H9 (cell line): Measurements from ENCODE around the gene KANK2. TPM values are rescaled to one million over a fixed set of nuclear protein-coding genes. Genes with fewer than 3 reads are reported as not detected.

Source experiments
- DNase-seq: peaks from one replicate; pipeline ENCODE4 v3.0.0-alpha.2; 2017
- H2AFZ ChIP-seq: one replicate; pipeline ENCODE4 v1.6.1; 2013; ENCODE audit warnings: mild to moderate bottlenecking, low read length, control low read depth, moderate library complexity
- H2AK5ac ChIP-seq: 2 replicates; pipeline ENCODE4 v1.6.1; 2013; ENCODE audit warnings: low read length, control low read depth, mixed read lengths; ENCODE audit not compliant: insufficient read length
- H2BK120ac ChIP-seq: one replicate; pipeline ENCODE4 v1.6.1; 2013; ENCODE audit warnings: low read depth, mild to moderate bottlenecking, low read length, control low read depth, inconsistent platforms; ENCODE audit not compliant: poor library complexity, severe bottlenecking
- H2BK12ac ChIP-seq: 2 replicates; pipeline ENCODE4 v1.6.1; 2013; ENCODE audit warnings: low read length, control low read depth, mixed read lengths, low read depth; ENCODE audit not compliant: insufficient read length
- H2BK15ac ChIP-seq: 2 replicates; pipeline ENCODE4 v1.6.1; 2013; ENCODE audit warnings: low read depth, low read length, control low read depth
- H2BK20ac ChIP-seq: one replicate; pipeline ENCODE4 v1.6.1; 2013; ENCODE audit warnings: low read depth, mild to moderate bottlenecking, low read length, control low read depth, inconsistent platforms; ENCODE audit not compliant: poor library complexity, severe bottlenecking
- H2BK5ac ChIP-seq: 2 replicates; pipeline ENCODE4 v1.6.1; 2013; ENCODE audit warnings: low read length, control low read depth, mixed read lengths; ENCODE audit not compliant: insufficient read length
- H3K14ac ChIP-seq: 2 replicates; pipeline ENCODE4 v1.6.1; 2013; ENCODE audit warnings: low read length, control low read depth; ENCODE audit not compliant: insufficient read depth
- H3K18ac ChIP-seq: 2 replicates; pipeline ENCODE4 v1.6.1; 2013; ENCODE audit warnings: low read depth, mild to moderate bottlenecking, mixed read lengths, low read length, control low read depth; ENCODE audit not compliant: insufficient read length
- H3K23ac ChIP-seq: 2 replicates; pipeline ENCODE4 v1.6.1; 2013; ENCODE audit warnings: low read length, control low read depth, mixed read lengths, low read depth; ENCODE audit not compliant: insufficient read length
- H3K23me2 ChIP-seq: 2 replicates; pipeline ENCODE4 v1.6.1; 2013; ENCODE audit warnings: low read depth, mild to moderate bottlenecking, mixed read lengths, low read length, control low read depth; ENCODE audit not compliant: insufficient read length, poor library complexity, severe bottlenecking
- H3K27ac ChIP-seq: 2 replicates; pipeline ENCODE4 v1.5.1; 2013; ENCODE audit warnings: low read length, control low read depth, mixed read lengths, low read depth; ENCODE audit not compliant: insufficient read length
- H3K27me3 ChIP-seq: 2 replicates; pipeline ENCODE4 v1.6.1; 2013; ENCODE audit warnings: low read length, control low read depth, inconsistent platforms; ENCODE audit not compliant: insufficient read depth
- H3K4ac ChIP-seq: 2 replicates; pipeline ENCODE4 v1.6.1; 2013; ENCODE audit warnings: low read depth, mild to moderate bottlenecking, control low read depth, inconsistent platforms, low read length, moderate library complexity
- H3K4me1 ChIP-seq: 2 replicates; pipeline ENCODE4 v1.6.1; 2013; ENCODE audit warnings: low read length, control low read depth, inconsistent platforms; ENCODE audit not compliant: insufficient read depth
- H3K4me2 ChIP-seq: 2 replicates; pipeline ENCODE4 v1.6.1; 2013; ENCODE audit warnings: low read length, control low read depth, mixed read lengths; ENCODE audit not compliant: insufficient read length, insufficient read depth
- H3K56ac ChIP-seq: 2 replicates; pipeline ENCODE4 v1.6.1; 2013; ENCODE audit warnings: low read depth, mild to moderate bottlenecking, mixed read lengths, low read length, control low read depth; ENCODE audit not compliant: insufficient read length
- H3K79me1 ChIP-seq: 2 replicates; pipeline ENCODE4 v1.6.1; 2013; ENCODE audit warnings: low read depth, mild to moderate bottlenecking, moderate library complexity, low read length, control low read depth, inconsistent platforms; ENCODE audit not compliant: insufficient read depth, poor library complexity, severe bottlenecking
- H3K79me2 ChIP-seq: 2 replicates; pipeline ENCODE4 v1.6.1; 2013; ENCODE audit warnings: low read length, control low read depth, inconsistent platforms; ENCODE audit not compliant: insufficient read depth
- H3K9ac ChIP-seq: 2 replicates; pipeline ENCODE4 v1.6.1; 2013; ENCODE audit warnings: low read length, control low read depth, mixed read lengths; ENCODE audit not compliant: insufficient read length; ENCODE audit errors: extremely low read depth
- H3K9me3 ChIP-seq: one replicate; pipeline ENCODE4 v1.6.1; 2013; ENCODE audit warnings: low read depth, low read length, inconsistent platforms; ENCODE audit not compliant: control insufficient read depth
- H3T11ph ChIP-seq: one replicate; pipeline ENCODE4 v1.6.1; 2013; ENCODE audit warnings: mild to moderate bottlenecking, low read length, control low read depth, inconsistent platforms
- H4K20me1 ChIP-seq: one replicate; pipeline ENCODE4 v1.6.1; 2013; ENCODE audit not compliant: control insufficient read depth, insufficient read length, insufficient read depth
- H4K5ac ChIP-seq: 2 replicates; pipeline ENCODE4 v1.6.1; 2013; ENCODE audit warnings: low read depth, mild to moderate bottlenecking, mixed read lengths, low read length, control low read depth; ENCODE audit not compliant: insufficient read length
- H4K8ac ChIP-seq: replicated peaks from 2 replicates; pipeline ENCODE4 v1.6.1; 2013; ENCODE audit warnings: low read length, control low read depth, mixed read lengths, low read depth; ENCODE audit not compliant: insufficient read length
- H4K91ac ChIP-seq: 2 replicates; pipeline ENCODE4 v1.6.1; 2013; ENCODE audit warnings: low read depth, mild to moderate bottlenecking, moderate library complexity, mixed read lengths, low read length, control low read depth; ENCODE audit not compliant: insufficient read length
- H3K27ac Mint-ChIP-seq, 3 experiments: 2 replicates in 2 of 3; 3 replicates in 1 of 3; pipeline ENCODE4 v1.8.0; 2020 to 2021; ENCODE audit warnings: mixed read lengths in 3 of 3, mild to moderate bottlenecking in 1 of 3, moderate library complexity in 1 of 3
- H3K27me3 Mint-ChIP-seq: 2 replicates; pipeline ENCODE4 v1.8.0; 2021; ENCODE audit warnings: low read depth, mild to moderate bottlenecking, moderate library complexity, mixed read lengths
- H3K36me3 Mint-ChIP-seq, 3 experiments: 2 replicates in 2 of 3; 3 replicates in 1 of 3; pipeline ENCODE4 v1.8.0; 2020 to 2021; ENCODE audit warnings: low read depth in 3 of 3, mixed read lengths in 3 of 3; ENCODE audit not compliant: insufficient read depth in 1 of 3
- H3K4me1 Mint-ChIP-seq, 2 experiments: 2 replicates each; pipeline ENCODE4 v1.8.0; 2020; ENCODE audit warnings: mixed read lengths in 2 of 2
- H3K4me3 Mint-ChIP-seq, 2 experiments: 2 replicates in 1 of 2; 3 replicates in 1 of 2; pipeline ENCODE4 v1.8.0; 2020 to 2021; ENCODE audit warnings: mild to moderate bottlenecking in 2 of 2, mixed read lengths in 2 of 2, moderate library complexity in 1 of 2
- H3K9me3 Mint-ChIP-seq, 2 experiments: 2 replicates in 1 of 2; 3 replicates in 1 of 2; pipeline ENCODE4 v1.8.0; 2020; ENCODE audit warnings: mild to moderate bottlenecking in 2 of 2, mixed read lengths in 2 of 2, moderate library complexity in 1 of 2
- WGBS: extraction: QIAGEN DNeasy Blood & Tissue Kit; methylation state at CpG from one replicate; pipeline ENCODE4 v1.1.7; 2013; ENCODE audit warnings: missing lambda C conversion rate, low lambda C conversion rate, mixed read lengths; ENCODE audit not compliant: insufficient read length; ENCODE audit errors: extremely low coverage; 5-methylcytosine and 5-hydroxymethylcytosine counted together
- total RNA-seq: library from RNA; stranded (reverse); gene quantifications from 2 replicates; pipeline ENCODE4 v1.2.1, GENCODE V29; 2021
- TF ChIP-seq, protein P1 (sequence below): fragments of 200-600 bp; sonication (generic); conservative IDR thresholded peaks from 3 replicates; pipeline ENCODE4 v1.8.0; 2021; ENCODE audit warnings: antibody characterized with exemption, mild to moderate bottlenecking

The KANK2 gene
- total RNA-seq, 1 experiment from 2014 or later = 42.0 TPM

DNA sequence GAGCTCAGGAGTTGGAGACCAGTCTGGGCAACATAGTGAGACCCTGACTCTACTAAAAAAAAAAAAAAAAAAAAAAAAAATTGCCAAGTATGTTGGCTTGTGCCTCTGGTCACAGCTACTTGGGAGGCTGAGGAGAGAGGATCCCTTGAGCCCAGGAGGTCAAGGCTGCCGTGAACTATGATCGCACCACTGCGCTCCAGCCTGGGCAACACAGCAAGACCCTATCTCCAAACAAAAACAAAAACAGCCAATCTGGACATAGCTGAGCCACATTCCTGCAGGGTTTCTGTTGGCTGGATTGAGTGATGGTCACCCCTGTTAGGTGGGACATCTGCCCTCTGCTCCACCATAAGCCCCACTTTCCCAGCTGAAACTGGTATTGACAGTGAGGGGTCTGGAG lies 28.5 kb upstream of the KANK2 start:
- no peak overlapping the region for H2BK15ac ChIP-seq
- H2BK20ac ChIP-seq = no peak overlapping the region
- H4K91ac ChIP-seq = no peak overlapping the region
- H2AFZ ChIP-seq = no peak overlapping the region
- H3K56ac ChIP-seq = no peak overlapping the region
- DNase-seq = no peak
- H2BK5ac ChIP-seq = no peak overlapping the region
- no peak overlapping the region for H3K4ac ChIP-seq
- H4K20me1 ChIP-seq = no peaks in the 10 kb centered on the region
- no peak overlapping the region for H3K27ac ChIP-seq
- no peaks in the 10 kb centered on the region for H3K79me1 ChIP-seq
- H3K14ac ChIP-seq = no peak overlapping the region
- H3K36me3 Mint-ChIP-seq = peaks cover 26 to 43% (median 42%) of the 10 kb centered on the region in 3 experiments
- H2BK120ac ChIP-seq = no peak overlapping the region
- no peak overlapping the region for H3K9ac ChIP-seq
- H3K27ac Mint-ChIP-seq = no peak overlapping the region
- WGBS = no CpG with 5 or more reads among the region's 3 CpGs
- no peaks in the 10 kb centered on the region for H3K4me1 ChIP-seq
- no peaks in the 10 kb centered on the region for H3K79me2 ChIP-seq
- H2BK12ac ChIP-seq = no peak overlapping the region
- H3K4me2 ChIP-seq = no peak overlapping the region
- peaks cover 6% of the 10 kb centered on the region for H3K9me3 ChIP-seq
- no peaks in the 10 kb centered on the region for H3K27me3 ChIP-seq
- no peak overlapping the region for H4K8ac ChIP-seq
- H3K23ac ChIP-seq = no peak overlapping the region
- H3K23me2 ChIP-seq = no peaks in the 10 kb centered on the region
- TF ChIP-seq, protein P1, sequence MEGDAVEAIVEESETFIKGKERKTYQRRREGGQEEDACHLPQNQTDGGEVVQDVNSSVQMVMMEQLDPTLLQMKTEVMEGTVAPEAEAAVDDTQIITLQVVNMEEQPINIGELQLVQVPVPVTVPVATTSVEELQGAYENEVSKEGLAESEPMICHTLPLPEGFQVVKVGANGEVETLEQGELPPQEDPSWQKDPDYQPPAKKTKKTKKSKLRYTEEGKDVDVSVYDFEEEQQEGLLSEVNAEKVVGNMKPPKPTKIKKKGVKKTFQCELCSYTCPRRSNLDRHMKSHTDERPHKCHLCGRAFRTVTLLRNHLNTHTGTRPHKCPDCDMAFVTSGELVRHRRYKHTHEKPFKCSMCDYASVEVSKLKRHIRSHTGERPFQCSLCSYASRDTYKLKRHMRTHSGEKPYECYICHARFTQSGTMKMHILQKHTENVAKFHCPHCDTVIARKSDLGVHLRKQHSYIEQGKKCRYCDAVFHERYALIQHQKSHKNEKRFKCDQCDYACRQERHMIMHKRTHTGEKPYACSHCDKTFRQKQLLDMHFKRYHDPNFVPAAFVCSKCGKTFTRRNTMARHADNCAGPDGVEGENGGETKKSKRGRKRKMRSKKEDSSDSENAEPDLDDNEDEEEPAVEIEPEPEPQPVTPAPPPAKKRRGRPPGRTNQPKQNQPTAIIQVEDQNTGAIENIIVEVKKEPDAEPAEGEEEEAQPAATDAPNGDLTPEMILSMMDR = no peak
- no peak overlapping the region for H3T11ph ChIP-seq
- peaks cover 2 to 10% of the 10 kb centered on the region in 2 experiments; a peak in 3 of 4 replicates for H3K4me1 Mint-ChIP-seq
- H2AK5ac ChIP-seq = no peak overlapping the region
- H3K9me3 Mint-ChIP-seq = peaks cover 12% of the 10 kb centered on the region in 2 experiments; a peak in 4 of 5 replicates
- H4K5ac ChIP-seq = no peak overlapping the region
- no peaks in the 10 kb centered on the region for H3K27me3 Mint-ChIP-seq
- H3K18ac ChIP-seq = no peak overlapping the region
- H3K4me3 Mint-ChIP-seq = no peak overlapping the region
